Activated CD4-positive, alpha-beta memory T cell treated with anti-CD3 and anti-CD28 coated beads, Interleukin-2, amount 10 ng/mL, durations not matched to agents 7 days and 5 days (primary cell): Measurements from ENCODE around the gene RHBDD2. TPM values are rescaled to one million over a fixed set of nuclear protein-coding genes. Genes with fewer than 3 reads are reported as not detected.

ENCODE experiments used
- total RNA-seq, 2 experiments: library from RNA; stranded (reverse); gene quantifications; one replicate each; pipeline ENCODE4 v1.2.3, GENCODE V29; 2021

The RHBDD2 gene
- total RNA-seq, 2 experiments from 2014 or later, result 47.7 to 51.7 TPM

Other genes with a start within 250 kb of the RHBDD2 start
- 1 to 10 TPM; 5.2 to 5.4 TPM for gene HIP1, start 140.1 kb upstream of the RHBDD2 start, total RNA-seq
- not detected for gene CCL26, start 106.8 kb upstream of the RHBDD2 start, total RNA-seq
- not detected for gene CCL24, start 65.2 kb upstream of the RHBDD2 start, total RNA-seq
- gene POR, start 36.1 kb downstream of the RHBDD2 start, total RNA-seq, result 10 to 100 TPM; 34.0 to 45.3 TPM
- 10 to 100 TPM; 34.3 to 34.9 TPM for gene TMEM120A, start 115.6 kb downstream of the RHBDD2 start, total RNA-seq
- gene STYXL1, start 169.0 kb downstream of the RHBDD2 start, total RNA-seq, result 10 to 100 TPM; 37.3 to 40.4 TPM
- 100 to 1,000 TPM; 159 to 161 TPM for gene MDH2, start 169.1 kb downstream of the RHBDD2 start, total RNA-seq